Measurements from ENCODE around the gene USP37. TPM values are rescaled to one million over a fixed set of nuclear protein-coding genes. Genes with fewer than 3 reads are reported as not detected.

USP37 gene
- total and polyA plus RNA-seq, 2 of the 13 experiments (the other 11 are each of a cell fraction or from before 2014, with no cell fraction given) = 6.5 to 30.6 TPM

GRCh38 chr2:218568190-218569037 is at the start of gene USP37, which contains the start of gene CNOT9 (continued):
- TF ChIP-seq THAP9 (CRISPR knock-in tag; IDR thresholded peaks at IDR 0.05; ENCODE audit: borderline replicate concordance) (peak; percentile 92; the same call in 1 of the 2 replicates), SIX4 (CRISPR knock-in tag; IDR thresholded peaks at IDR 0.05) (peak; percentile 43; the same call in 1 of the 2 replicates), U2AF1 (optimal IDR thresholded peaks at IDR 0.05; ENCODE audit: low read depth, low read length) (peak; percentile 84), ZNF407 (CRISPR knock-in tag; IDR thresholded peaks at IDR 0.05; ENCODE audit: not compliant biosample characterization) (peak; percentile 90), ZNF24 (IDR thresholded peaks at IDR 0.05) (no peak), RFX3 (CRISPR knock-in tag; IDR thresholded peaks at IDR 0.05) (no peak), JUNB (CRISPR knock-in tag; IDR thresholded peaks at IDR 0.05; ENCODE audit: borderline replicate concordance) (peak; percentile 91), RELA (CRISPR knock-in tag; IDR thresholded peaks at IDR 0.05) (peak; percentile 80), PRDM15 (CRISPR knock-in tag; IDR thresholded peaks at IDR 0.05) (peak; percentile 65)

Data from HepG2 (cell line).